ACC112 (cell line): ENCODE data around the gene ZDHHC8.

Experiments
- H2AFZ ChIP-seq: fragments of 200-600 bp; sonication (generic); one replicate; pipeline ENCODE4 v1.6.0; 2017; ENCODE audit warnings: antibody characterized with exemption, low read length; ENCODE audit not compliant: unreplicated experiment
- H3K27ac ChIP-seq: fragments of 200-600 bp; sonication (generic); 2 replicates; pipeline ENCODE4 v1.5.1; 2014; ENCODE audit warnings: low read depth, mild to moderate bottlenecking, antibody characterized with exemption, low read length, moderate library complexity
- H3K27me3 ChIP-seq: fragments of 200-600 bp; sonication (generic); 2 replicates; pipeline ENCODE4 v1.6.1; 2014; ENCODE audit warnings: mild to moderate bottlenecking, antibody characterized with exemption, low read length, moderate library complexity, mixed read lengths; ENCODE audit not compliant: insufficient read depth
- H3K36me3 ChIP-seq: fragments of 200-600 bp; sonication (generic); 2 replicates; pipeline ENCODE4 v1.6.1; 2016; ENCODE audit warnings: mild to moderate bottlenecking, antibody characterized with exemption, low read length, moderate library complexity, mixed read lengths; ENCODE audit not compliant: insufficient read depth
- H3K4me1 ChIP-seq: fragments of 200-600 bp; sonication (generic); one replicate; pipeline ENCODE4 v1.6.1; 2016; ENCODE audit warnings: low read length, mixed read lengths; ENCODE audit not compliant: insufficient read depth, unreplicated experiment, control insufficient read depth
- H3K4me3 ChIP-seq: fragments of 200-600 bp; sonication (generic); 2 replicates; pipeline ENCODE4 v1.5.1; 2014; ENCODE audit warnings: mild to moderate bottlenecking, low read depth, low read length
- H3K79me2 ChIP-seq: fragments of 200-600 bp; sonication (generic); one replicate; pipeline ENCODE4 v1.6.0; 2016; ENCODE audit warnings: low read length; ENCODE audit not compliant: control insufficient read depth, unreplicated experiment, insufficient read depth

ZDHHC8 gene, protein sequence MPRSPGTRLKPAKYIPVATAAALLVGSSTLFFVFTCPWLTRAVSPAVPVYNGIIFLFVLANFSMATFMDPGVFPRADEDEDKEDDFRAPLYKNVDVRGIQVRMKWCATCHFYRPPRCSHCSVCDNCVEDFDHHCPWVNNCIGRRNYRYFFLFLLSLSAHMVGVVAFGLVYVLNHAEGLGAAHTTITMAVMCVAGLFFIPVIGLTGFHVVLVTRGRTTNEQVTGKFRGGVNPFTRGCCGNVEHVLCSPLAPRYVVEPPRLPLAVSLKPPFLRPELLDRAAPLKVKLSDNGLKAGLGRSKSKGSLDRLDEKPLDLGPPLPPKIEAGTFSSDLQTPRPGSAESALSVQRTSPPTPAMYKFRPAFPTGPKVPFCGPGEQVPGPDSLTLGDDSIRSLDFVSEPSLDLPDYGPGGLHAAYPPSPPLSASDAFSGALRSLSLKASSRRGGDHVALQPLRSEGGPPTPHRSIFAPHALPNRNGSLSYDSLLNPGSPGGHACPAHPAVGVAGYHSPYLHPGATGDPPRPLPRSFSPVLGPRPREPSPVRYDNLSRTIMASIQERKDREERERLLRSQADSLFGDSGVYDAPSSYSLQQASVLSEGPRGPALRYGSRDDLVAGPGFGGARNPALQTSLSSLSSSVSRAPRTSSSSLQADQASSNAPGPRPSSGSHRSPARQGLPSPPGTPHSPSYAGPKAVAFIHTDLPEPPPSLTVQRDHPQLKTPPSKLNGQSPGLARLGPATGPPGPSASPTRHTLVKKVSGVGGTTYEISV

GRCh38 chr22:20131597-20131858, at the start of gene ZDHHC8:
Gene ZDHHC8 (plus strand): TSS chr22:20131804. CDS start chr22:20131948, 144 bp downstream.
- Histone ChIP-seq H3K4me1 (peaks cover 6% of the 10 kb centered on the region), H3K27me3 (no peaks in the 10 kb centered on the region), H3K79me2 (peaks cover 32% of the 10 kb centered on the region), H2AFZ (peak within 1 kb of the TSS; percentile 60), H3K4me3 (peak within 1 kb of the TSS; percentile 90), H3K27ac (no peak within 1 kb of the TSS), H3K36me3 (no peaks in the 10 kb centered on the region)

GRCh38 chr22:20083157-20083890, 48.3 kb upstream of the ZDHHC8 start:
- H3K27ac ChIP-seq = no peak overlapping the region
- no peaks in the 10 kb centered on the region for H3K36me3 ChIP-seq
- peaks cover 3% of the 10 kb centered on the region for H3K4me1 ChIP-seq
- no peak overlapping the region for H3K4me3 ChIP-seq
- no peaks in the 10 kb centered on the region for H3K27me3 ChIP-seq
- no peak overlapping the region for H2AFZ ChIP-seq
- H3K79me2 ChIP-seq = peaks cover 70% of the 10 kb centered on the region

DNA sequence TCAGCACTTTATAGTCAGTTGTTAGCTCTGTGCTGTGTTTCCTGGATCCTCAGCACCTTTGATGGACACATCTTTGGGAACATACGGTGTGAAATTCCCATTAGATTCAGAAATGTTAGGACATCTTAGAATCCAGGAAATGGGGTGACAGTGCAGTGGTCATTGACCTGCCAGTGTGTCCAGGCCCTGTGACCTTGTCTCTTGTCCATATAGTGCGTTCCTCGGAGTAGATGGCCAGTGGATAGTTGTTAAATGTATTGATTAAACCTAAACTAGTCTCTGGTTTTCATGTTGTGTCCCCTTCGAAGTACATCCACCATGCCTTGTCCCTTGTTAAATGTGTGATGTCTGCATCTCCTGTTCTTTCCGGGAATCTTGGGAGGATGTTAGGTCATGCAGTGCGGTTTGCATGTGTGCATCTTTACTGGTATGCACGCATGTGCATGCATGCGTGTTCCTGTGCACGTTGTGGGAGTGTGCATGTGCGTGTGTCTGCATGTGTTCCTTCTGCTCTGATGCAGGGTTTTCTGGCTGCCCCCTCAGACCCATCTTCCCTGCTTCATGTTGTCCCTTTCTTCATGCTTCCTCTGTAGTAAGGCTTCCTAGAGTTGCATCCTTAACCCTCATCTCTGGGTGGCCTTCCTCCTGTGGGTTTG, 47.6 kb upstream of the ZDHHC8 start:
- Histone ChIP-seq H2AFZ (no peak overlapping the region), H3K36me3 (no peaks in the 10 kb centered on the region), H3K27ac (no peak overlapping the region), H3K4me3 (no peak overlapping the region), H3K27me3 (no peaks in the 10 kb centered on the region), H3K79me2 (peaks cover 70% of the 10 kb centered on the region), H3K4me1 (peaks cover 3% of the 10 kb centered on the region)

DNA sequence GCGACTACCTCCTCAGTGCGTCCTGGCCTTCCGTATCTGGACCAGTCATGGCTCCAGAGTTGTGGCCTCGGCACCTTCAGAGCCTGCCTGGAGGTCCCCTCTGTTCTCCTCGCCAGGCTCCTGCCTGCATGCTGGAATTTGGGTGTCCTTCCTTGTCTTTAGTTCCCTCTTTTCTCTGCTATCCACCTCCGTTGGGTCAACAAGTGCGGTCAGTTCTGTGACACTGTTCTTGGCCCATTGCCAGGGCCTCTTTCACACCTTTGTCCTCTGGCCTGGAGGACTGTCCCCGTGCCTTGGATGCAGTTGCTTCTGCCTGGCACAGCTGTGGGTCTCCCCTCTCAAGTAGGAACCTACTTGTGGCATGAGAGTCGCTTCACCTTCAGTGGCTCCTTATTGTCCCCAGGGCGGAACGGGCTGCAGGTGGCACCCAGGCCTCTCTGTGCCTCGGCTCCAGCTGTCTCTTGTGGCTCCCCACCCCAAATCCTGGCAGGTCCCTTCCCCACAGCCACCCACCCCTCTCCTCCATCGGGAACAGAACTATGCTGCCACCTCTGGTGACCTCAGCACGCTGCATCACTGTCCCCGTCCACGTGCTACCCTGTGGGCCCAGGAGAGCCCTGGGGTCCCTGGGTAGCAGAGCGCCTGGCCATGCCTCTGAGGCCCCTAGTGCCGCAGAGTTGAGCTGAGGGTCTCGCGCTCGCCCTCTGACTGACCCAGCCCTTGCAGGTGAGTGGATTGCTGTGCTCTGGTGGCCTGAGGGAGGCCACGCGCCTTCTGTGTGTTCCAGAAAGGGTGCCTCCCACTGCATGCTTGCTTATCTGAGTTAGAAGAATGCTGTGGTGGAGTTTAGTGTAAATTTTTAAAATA, 46.8 kb upstream of the ZDHHC8 start:
- Histone ChIP-seq H3K27me3 (no peaks in the 10 kb centered on the region), H3K4me1 (peaks cover 3% of the 10 kb centered on the region), H3K27ac (no peak overlapping the region), H3K36me3 (no peaks in the 10 kb centered on the region), H3K79me2 (peaks cover 70% of the 10 kb centered on the region), H2AFZ (no peak overlapping the region), H3K4me3 (no peak overlapping the region)

- peaks cover 1% of the 10 kb centered on the region; the same call in 1 of the 2 replicates for H3K36me3 ChIP-seq
Measured at GRCh38 chr22:20085651-20086050, 46.0 kb upstream of the ZDHHC8 start.

DNA sequence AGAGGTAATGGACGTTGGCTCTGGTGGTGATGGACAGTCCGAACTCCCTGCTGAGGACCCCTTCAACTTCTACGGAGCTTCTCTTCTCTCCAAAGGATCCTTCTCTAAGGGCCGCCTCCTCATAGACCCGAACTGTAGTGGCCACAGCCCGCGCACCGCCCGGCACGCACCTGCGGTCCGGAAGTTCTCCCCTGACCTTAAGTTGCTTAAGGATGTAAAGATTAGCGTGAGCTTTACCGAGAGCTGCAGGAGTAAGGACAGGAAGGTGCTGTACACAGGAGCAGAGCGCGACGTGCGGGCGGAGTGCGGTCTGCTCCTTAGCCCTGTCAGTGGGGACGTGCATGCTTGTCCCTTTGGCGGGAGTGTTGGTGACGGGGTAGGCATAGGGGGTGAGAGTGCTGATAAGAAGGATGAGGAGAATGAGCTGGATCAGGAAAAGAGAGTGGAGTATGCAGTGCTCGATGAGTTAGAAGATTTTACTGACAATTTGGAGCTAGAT, 45.5 kb upstream of the ZDHHC8 start:
- H3K4me1 ChIP-seq = peaks cover 3% of the 10 kb centered on the region
- no peak overlapping the region for H3K27ac ChIP-seq
- no peak overlapping the region for H2AFZ ChIP-seq
- no peak overlapping the region for H3K4me3 ChIP-seq
- H3K36me3 ChIP-seq = peaks cover 5% of the 10 kb centered on the region; the same call in 1 of the 2 replicates
- H3K79me2 ChIP-seq = peaks cover 62% of the 10 kb centered on the region
- no peaks in the 10 kb centered on the region for H3K27me3 ChIP-seq

More at GRCh38 chr22:20085651-20086050, 46.0 kb upstream of the ZDHHC8 start:
- no peak overlapping the region for H2AFZ ChIP-seq
- H3K4me1 ChIP-seq = peaks cover 3% of the 10 kb centered on the region
- H3K79me2 ChIP-seq = peaks cover 66% of the 10 kb centered on the region
- H3K4me3 ChIP-seq = no peak overlapping the region
- H3K27me3 ChIP-seq = no peaks in the 10 kb centered on the region
- no peak overlapping the region for H3K27ac ChIP-seq

DNA sequence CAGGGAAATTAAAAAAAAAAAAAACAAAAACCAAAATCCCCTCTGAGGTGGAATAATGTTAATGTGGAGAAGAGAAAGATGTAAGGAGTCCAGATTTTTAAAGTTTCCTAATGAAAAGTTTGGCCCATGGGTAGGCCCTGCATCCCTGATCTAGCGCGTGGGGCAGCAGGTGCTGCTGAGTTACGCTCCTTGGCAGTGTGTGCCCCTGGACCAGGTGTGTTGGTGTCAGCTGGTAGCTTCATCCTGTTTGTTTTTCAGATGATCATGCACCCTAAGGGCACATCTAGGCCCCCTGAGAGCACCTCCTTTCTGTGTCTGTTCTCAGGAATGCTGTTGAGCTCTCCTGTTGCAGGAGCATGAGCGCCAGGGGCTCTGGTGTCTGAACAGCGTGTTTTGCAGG, 44.8 kb upstream of the ZDHHC8 start:
- Histone ChIP-seq H3K36me3 (peaks cover 5% of the 10 kb centered on the region; the same call in 1 of the 2 replicates), H3K27ac (no peak overlapping the region), H2AFZ (no peak overlapping the region), H3K27me3 (no peaks in the 10 kb centered on the region), H3K79me2 (peaks cover 55% of the 10 kb centered on the region), H3K4me3 (no peak overlapping the region), H3K4me1 (peaks cover 3% of the 10 kb centered on the region)

- Histone ChIP-seq H3K4me3 (no peak overlapping the region), H3K36me3 (peaks cover 5% of the 10 kb centered on the region; the same call in 1 of the 2 replicates), H3K27me3 (no peaks in the 10 kb centered on the region), H3K79me2 (peaks cover 48% of the 10 kb centered on the region), H2AFZ (no peak overlapping the region), H3K27ac (no peak overlapping the region), H3K4me1 (peaks cover 3% of the 10 kb centered on the region)
Measured at GRCh38 chr22:20087319-20088262, 44.0 kb upstream of the ZDHHC8 start.

DNA sequence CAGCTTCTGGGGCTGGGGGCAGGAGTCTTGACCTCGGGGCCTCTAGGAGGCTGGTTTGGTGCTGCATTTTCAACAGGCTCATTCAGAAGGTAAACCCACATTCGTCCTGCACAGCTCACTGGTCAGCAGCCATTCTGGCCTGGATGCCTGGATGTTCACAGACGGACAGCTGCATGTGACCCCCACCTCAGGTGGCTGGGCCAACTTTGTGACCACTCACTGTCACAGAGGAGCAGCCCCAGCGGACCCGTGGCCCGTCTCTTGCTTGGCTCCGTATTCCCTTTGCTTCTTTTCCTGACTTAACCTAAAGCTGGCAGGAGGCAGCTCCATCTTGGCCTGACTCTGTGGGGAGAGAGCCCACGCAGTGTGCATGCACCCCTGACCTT, 43.3 kb upstream of the ZDHHC8 start:
- Histone ChIP-seq H3K36me3 (peaks cover 5% of the 10 kb centered on the region; the same call in 1 of the 2 replicates), H3K79me2 (peaks cover 42% of the 10 kb centered on the region), H3K27me3 (no peaks in the 10 kb centered on the region), H3K4me3 (no peak overlapping the region), H3K4me1 (peaks cover under 1% of the 10 kb centered on the region), H3K27ac (no peak overlapping the region), H2AFZ (no peak overlapping the region)
